CD4-positive, alpha-beta memory T cell (primary cell): Measurements from ENCODE around the gene XXYLT1. TPM values are rescaled to one million over a fixed set of nuclear protein-coding genes. Genes with fewer than 3 reads are reported as not detected.

Source experiments
- CTCF ChIA-PET: fragments of 350-600 bp; sonication (Branson Sonifier 250); formaldehyde crosslinking; loops from one replicate; lab custom pipeline; 2021; ENCODE audit warnings: inconsistent platforms; ENCODE audit not compliant: partially characterized antibody; lab: Charles Lee
- POLR2A ChIA-PET: fragments of 350-600 bp; sonication (Branson Sonifier 250); formaldehyde crosslinking; loops from one replicate; lab custom pipeline; 2021; ENCODE audit not compliant: partially characterized antibody; lab: Charles Lee
- DNase-seq, 5 donors: peaks; one replicate each; pipeline versions ENCODE4 v3.0.0 to v3.0.0-alpha.2; 2020 to 2022; ENCODE audit warnings: mixed read lengths in 1 of 5
- H3K27ac ChIP-seq: one replicate; pipeline ENCODE4 v1.7.0; 2013; ENCODE audit warnings: low read depth, low read length
- H3K27me3 ChIP-seq: 2 replicates; pipeline ENCODE4 v1.7.0; 2013; ENCODE audit warnings: mild to moderate bottlenecking, low read length, moderate library complexity; ENCODE audit not compliant: insufficient read depth
- H3K36me3 ChIP-seq: 2 replicates; pipeline ENCODE4 v1.7.0; 2013; ENCODE audit warnings: mild to moderate bottlenecking, low read length, moderate library complexity; ENCODE audit not compliant: insufficient read depth
- H3K4me1 ChIP-seq: 2 replicates; pipeline ENCODE4 v1.7.0; 2013; ENCODE audit warnings: mild to moderate bottlenecking, low read length, moderate library complexity; ENCODE audit not compliant: insufficient read depth
- H3K4me3 ChIP-seq, 2 donors: one replicate each; pipeline ENCODE4 v1.7.0; 2013; ENCODE audit warnings: low read length in 2 of 2, mild to moderate bottlenecking in 1 of 2
- H3K9me3 ChIP-seq, 2 donors: one replicate each; pipeline ENCODE4 v1.7.0; 2013; ENCODE audit warnings: low read length in 2 of 2, control low read depth in 1 of 2; ENCODE audit not compliant: control insufficient read depth in 1 of 2
- H3K27ac Mint-ChIP-seq, 7 donors: one replicate each; pipeline ENCODE4 v1.8.0; 2020 to 2021; ENCODE audit warnings: mixed read lengths in 7 of 7, mild to moderate bottlenecking in 6 of 7, inconsistent platforms in 3 of 7, moderate library complexity in 3 of 7
- H3K27me3 Mint-ChIP-seq, 2 donors: one replicate each; pipeline ENCODE4 v1.8.0; 2020 to 2021; ENCODE audit warnings: mixed read lengths in 2 of 2
- H3K36me3 Mint-ChIP-seq, 2 donors: one replicate each; pipeline ENCODE4 v1.8.0; 2020 to 2021; ENCODE audit warnings: mixed read lengths in 2 of 2, inconsistent platforms in 1 of 2, mild to moderate bottlenecking in 1 of 2
- H3K4me1 Mint-ChIP-seq, 4 donors: one replicate each; pipeline ENCODE4 v1.8.0; 2020 to 2021; ENCODE audit warnings: mixed read lengths in 4 of 4, mild to moderate bottlenecking in 1 of 4
- H3K4me3 Mint-ChIP-seq, 8 donors: one replicate each; pipeline ENCODE4 v1.8.0; 2020 to 2021; ENCODE audit warnings: mixed read lengths in 8 of 8, mild to moderate bottlenecking in 7 of 8, moderate library complexity in 6 of 8, inconsistent platforms in 3 of 8
- H3K9me3 Mint-ChIP-seq, 8 donors: one replicate each; pipeline ENCODE4 v1.8.0; 2020 to 2021; ENCODE audit warnings: mixed read lengths in 8 of 8, mild to moderate bottlenecking in 5 of 8, inconsistent platforms in 3 of 8, moderate library complexity in 1 of 8
- intact Hi-C: fragments of 100-400 bp; cut with micrococcal nuclease; formaldehyde crosslinking; loops from one replicate; pipeline ENCODE4 v1.15.1; 2023
- polyA plus RNA-seq, 2 donors: library from polyadenylated mRNA; unstranded; fragments of 300-500 nt; fragmentation: Illumina TruSeq; gene quantifications; one replicate each; pipeline ENCODE4 v1.2.3, GENCODE V29; 2021
- total RNA-seq, 2 experiments: library from RNA; stranded (reverse); gene quantifications; one replicate each; pipeline ENCODE4 v1.2.3, GENCODE V29; 2021

The XXYLT1 gene
- 1 to 10 TPM; 3.9 to 4.4 TPM for total RNA-seq
- 1 to 10 TPM; 4.2 to 6.3 TPM for polyA plus RNA-seq

DNA sequence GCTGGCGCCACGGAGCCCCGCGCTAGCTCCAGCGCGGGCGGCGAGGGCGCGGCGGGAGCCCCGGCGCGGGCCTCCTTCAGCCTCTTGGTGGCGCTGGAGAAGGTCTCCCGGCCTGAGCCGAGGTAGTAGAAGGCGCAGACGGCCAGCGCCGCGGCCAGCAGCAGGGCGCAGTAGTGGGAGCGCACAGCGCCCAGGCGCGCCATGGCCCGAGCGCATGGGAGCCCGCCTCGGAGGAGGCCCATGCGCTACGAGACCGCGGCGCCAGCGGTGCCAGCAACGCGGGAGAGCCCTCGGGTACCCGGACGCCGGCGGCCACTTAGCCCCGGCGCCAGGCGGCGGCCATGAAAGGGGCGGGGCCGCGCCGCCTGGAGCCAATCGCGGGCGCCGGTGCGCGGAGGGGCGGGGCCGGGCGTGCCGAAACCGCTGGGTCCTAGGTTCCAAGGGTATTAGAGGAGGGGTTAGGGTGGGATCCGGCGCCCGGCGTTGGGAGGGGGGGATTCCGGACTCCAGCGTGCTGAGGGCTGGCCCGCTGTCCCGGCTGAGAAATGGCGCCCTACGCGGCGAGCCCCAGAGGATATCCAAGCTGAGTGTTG is at the start of gene XXYLT1:
TSS of gene XXYLT1 (minus strand) at position 343 of the 593 bp plus-strand sequence. CDS start at position 242, 101 bp downstream.
- H3K9me3 Mint-ChIP-seq, result no peaks in the 10 kb centered on the region
- Histone ChIP-seq H3K27ac (peak within 1 kb of the TSS; percentile 55), H3K36me3 (no peaks in the 10 kb centered on the region), H3K4me3 (peak within 1 kb of the TSS; percentile 82 to 90), H3K9me3 (no peaks in the 10 kb centered on the region), H3K27me3 (no peaks in the 10 kb centered on the region), H3K4me1 (peaks cover 25% of the 10 kb centered on the region)
- peaks cover 0 to 2% of the 10 kb centered on the region in 2 donors for H3K36me3 Mint-ChIP-seq
- H3K27ac Mint-ChIP-seq, result peak within 1 kb of the TSS; percentile 77 to 94 (median 93)
- intact Hi-C loops, result loop anchor here (1.0 to 2.0 kb wide), 7 partner anchors 11 to 644 kb away; partner anchors contain the start of gene ACAP2
- ChIA-PET POLR2A (interaction anchor here (0.7 to 3.6 kb wide), 30 partner anchors 9 to 687 kb away, joined by 3 to 33 read pairs (median 4); partner anchors contain the start of genes ACAP2, FAM43A, LSG1 and PPP1R2), CTCF (interaction anchor here (0.6 to 6.5 kb wide), 54 partner anchors 9 to 645 kb away, joined by 3 to 112 read pairs (median 4); partner anchors contain the start of genes ACAP2, LSG1, PPP1R2 and TNK2)
- peaks cover 10 to 29% (median 23%) of the 10 kb centered on the region in 4 donors for H3K4me1 Mint-ChIP-seq
- peak; percentile 87 to 92 (median 89) for DNase-seq
- no peaks in the 10 kb centered on the region for H3K27me3 Mint-ChIP-seq
- peak within 1 kb of the TSS; percentile 85 to 93 (median 88) for H3K4me3 Mint-ChIP-seq

DNA sequence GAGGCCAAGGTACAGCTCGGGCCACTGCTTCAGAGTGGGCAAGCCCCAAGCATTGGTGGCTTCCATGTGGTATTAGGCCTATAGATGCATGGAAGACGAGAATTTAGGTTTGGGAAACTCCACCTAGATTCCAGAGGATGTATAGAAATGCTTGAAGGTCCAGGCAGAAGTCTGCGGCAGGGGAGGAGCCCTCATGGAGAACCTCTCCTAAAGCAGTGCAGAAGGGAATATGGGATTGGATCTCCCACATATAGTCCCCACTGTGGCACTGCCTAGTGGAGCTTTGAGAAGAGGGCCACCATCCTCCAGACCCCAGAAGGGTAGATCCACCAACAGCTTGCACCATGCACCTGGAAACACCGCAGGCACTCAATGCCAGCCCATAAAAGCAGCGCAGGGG is 48.1 kb upstream of the XXYLT1 start:
- no peaks in the 10 kb centered on the region for H3K27me3 Mint-ChIP-seq
- peaks cover 47 to 50% of the 10 kb centered on the region in 2 donors for H3K36me3 Mint-ChIP-seq
- Histone ChIP-seq H3K27me3 (no peaks in the 10 kb centered on the region), H3K4me3 (no peak overlapping the region), H3K36me3 (peaks cover 24% of the 10 kb centered on the region), H3K27ac (no peak overlapping the region), H3K4me1 (no peaks in the 10 kb centered on the region), H3K9me3 (no peaks in the 10 kb centered on the region)
- peaks cover 0 to 10% (median 6%) of the 10 kb centered on the region in 4 donors for H3K4me1 Mint-ChIP-seq
- intact Hi-C loops, result no loop called here
- peaks cover 0 to 16% (median 5%) of the 10 kb centered on the region in 8 donors for H3K9me3 Mint-ChIP-seq
- H3K27ac Mint-ChIP-seq, result no peak overlapping the region
- no peak overlapping the region for H3K4me3 Mint-ChIP-seq
- POLR2A ChIA-PET, result no interaction called here
- CTCF ChIA-PET, result no interaction called here
- no peak for DNase-seq

- no peaks in the 10 kb centered on the region for H3K4me1 ChIP-seq
- H3K27ac ChIP-seq, result no peak overlapping the region
- H3K4me1 Mint-ChIP-seq, result peaks cover 0 to 2% (median 0%) of the 10 kb centered on the region in 4 donors
- DNase-seq, result no peak
- no peak overlapping the region for H3K4me3 Mint-ChIP-seq
- H3K4me3 ChIP-seq, result no peak overlapping the region
- ChIA-PET POLR2A (no interaction called here), CTCF (no interaction called here)
- no peaks in the 10 kb centered on the region for H3K9me3 ChIP-seq
- peaks cover 5 to 8% of the 10 kb centered on the region in 2 donors for H3K36me3 Mint-ChIP-seq
- intact Hi-C loops, result no loop called here
- no peaks in the 10 kb centered on the region for H3K27me3 Mint-ChIP-seq
- H3K27ac Mint-ChIP-seq, result peak overlapping the region in 3 of 7 donors; percentile 10 to 62 (median 55)
- peaks cover 0 to 2% (median 0%) of the 10 kb centered on the region in 8 donors for H3K9me3 Mint-ChIP-seq
- H3K27me3 ChIP-seq, result no peaks in the 10 kb centered on the region
- peaks cover 4% of the 10 kb centered on the region for H3K36me3 ChIP-seq
These were observed 41.8 kb upstream of the XXYLT1 start for GRCh38 chr3:195312714-195313113.

GRCh38 chr3:195307711-195308110 is 36.8 kb upstream of the XXYLT1 start:
- Mint-ChIP-seq H3K4me1 (peaks cover 0 to 2% (median 0%) of the 10 kb centered on the region in 4 donors), H3K9me3 (peaks cover 0 to 2% (median 0%) of the 10 kb centered on the region in 8 donors), H3K36me3 (peaks cover 18 to 29% of the 10 kb centered on the region in 2 donors), H3K27me3 (no peaks in the 10 kb centered on the region), H3K4me3 (no peak overlapping the region), H3K27ac (peak overlapping the region in 2 of 7 donors; percentile 41 to 60)
- intact Hi-C loops, result no loop called here
- H3K36me3 ChIP-seq, result peaks cover 4% of the 10 kb centered on the region
- ChIA-PET CTCF (interaction anchor here (0.9 kb wide), 1 partner anchor 37 kb away, joined by 3 read pairs; the partner anchor contains the start of gene XXYLT1), POLR2A (no interaction called here)
- no peak for DNase-seq
- no peaks in the 10 kb centered on the region for H3K27me3 ChIP-seq
- no peak overlapping the region for H3K27ac ChIP-seq
- H3K4me1 ChIP-seq, result no peaks in the 10 kb centered on the region
- H3K9me3 ChIP-seq, result no peaks in the 10 kb centered on the region
- no peak overlapping the region for H3K4me3 ChIP-seq

- Histone ChIP-seq H3K36me3 (peaks cover 11% of the 10 kb centered on the region), H3K4me3 (no peak overlapping the region), H3K4me1 (no peaks in the 10 kb centered on the region), H3K9me3 (no peaks in the 10 kb centered on the region), H3K27me3 (no peaks in the 10 kb centered on the region), H3K27ac (no peak overlapping the region)
- no peak for DNase-seq
- ChIA-PET POLR2A (interaction anchor here (0.6 to 1.0 kb wide), 2 partner anchors 88 to 136 kb away, joined by 3 read pairs; partner anchors contain the start of gene ACAP2), CTCF (interaction anchor here (1.7 kb wide), 1 partner anchor 35 kb away, joined by 4 read pairs; the partner anchor contains the start of gene XXYLT1)
- H3K27me3 Mint-ChIP-seq, result no peaks in the 10 kb centered on the region
- peaks cover 0 to 2% (median 0%) of the 10 kb centered on the region in 8 donors for H3K9me3 Mint-ChIP-seq
- intact Hi-C loops, result no loop called here
- H3K4me3 Mint-ChIP-seq, result no peak overlapping the region
- no peak overlapping the region for H3K27ac Mint-ChIP-seq
- H3K36me3 Mint-ChIP-seq, result peaks cover 29 to 37% of the 10 kb centered on the region in 2 donors
- peaks cover 0 to 2% (median under 1%) of the 10 kb centered on the region in 4 donors for H3K4me1 Mint-ChIP-seq
These were observed 35.4 kb upstream of the XXYLT1 start for GRCh38 chr3:195306369-195306768.

GRCh38 chr3:195302431-195302830 is 31.5 kb upstream of the XXYLT1 start:
- intact Hi-C loops, result no loop called here
- Mint-ChIP-seq H3K9me3 (no peaks in the 10 kb centered on the region), H3K27me3 (no peaks in the 10 kb centered on the region), H3K27ac (no peak overlapping the region), H3K4me1 (peaks cover 0 to 4% (median 2%) of the 10 kb centered on the region in 4 donors), H3K4me3 (no peak overlapping the region), H3K36me3 (peaks cover 38 to 53% of the 10 kb centered on the region in 2 donors)
- ChIA-PET CTCF (interaction anchor here (0.6 to 1.3 kb wide), 5 partner anchors 9 to 559 kb away, joined by 3 to 4 read pairs (median 3); no protein-coding TSS in a partner anchor), POLR2A (interaction anchor here (1.1 to 1.4 kb wide), 2 partner anchors 240 to 616 kb away, joined by 3 read pairs; partner anchors contain the start of gene PPP1R2)
- H3K4me3 ChIP-seq, result no peak overlapping the region
- no peaks in the 10 kb centered on the region for H3K27me3 ChIP-seq
- DNase-seq, result no peak
- no peaks in the 10 kb centered on the region for H3K9me3 ChIP-seq
- no peak overlapping the region for H3K27ac ChIP-seq
- peaks cover 5% of the 10 kb centered on the region for H3K4me1 ChIP-seq
- H3K36me3 ChIP-seq, result peaks cover 17% of the 10 kb centered on the region

GRCh38 chr3:195297446-195297845 is 26.5 kb upstream of the XXYLT1 start:
- H3K27ac ChIP-seq, result no peak overlapping the region

More at GRCh38 chr3:195297446-195297845, 26.5 kb upstream of the XXYLT1 start:
- Histone ChIP-seq H3K9me3 (no peaks in the 10 kb centered on the region), H3K36me3 (peaks cover 23% of the 10 kb centered on the region), H3K4me1 (peaks cover 5% of the 10 kb centered on the region), H3K27me3 (no peaks in the 10 kb centered on the region), H3K4me3 (no peak overlapping the region)
- Mint-ChIP-seq H3K4me1 (peaks cover 0 to 7% (median 3%) of the 10 kb centered on the region in 4 donors), H3K27me3 (no peaks in the 10 kb centered on the region), H3K4me3 (no peak overlapping the region), H3K9me3 (no peaks in the 10 kb centered on the region), H3K27ac (peak overlapping the region in 6 of 7 donors; percentile 5 to 88 (median 62)), H3K36me3 (peaks cover 29 to 56% of the 10 kb centered on the region in 2 donors)
- no peak for DNase-seq
- ChIA-PET CTCF (interaction anchor here (0.6 to 1.2 kb wide), 2 partner anchors 26 to 422 kb away, joined by 3 to 4 read pairs; partner anchors contain the start of gene XXYLT1), POLR2A (no interaction called here)
- intact Hi-C loops, result no loop called here
